HCT116 (cell line): Measurements from ENCODE around the gene ACADSB. TPM values are rescaled to one million over a fixed set of nuclear protein-coding genes. Genes with fewer than 3 reads are reported as not detected.

Experiments
- ATAC-seq: fragments of 200-7000 bp; cut with Tn5 transposase; 2 replicates; pipeline ENCODE4 v1.9.1; 2020; ENCODE audit warnings: mild to moderate bottlenecking, moderate library complexity
- BruUV-seq: library from RNA; stranded (reverse); fragments of 400-500 nt; replicated peaks from 2 replicates; lab custom pipeline; 2021; lab: Mats Ljungman, UMichigan
- CTCF ChIA-PET: fragments of 300-600 bp; sonication (Branson Sonifier 250); formaldehyde crosslinking; loops from one replicate; lab custom pipeline; 2021; ENCODE audit warnings: antibody characterized with exemption; lab: Charles Lee
- POLR2A ChIA-PET: fragments of 300-600, 350-600 bp; sonication (Branson Sonifier 250); formaldehyde crosslinking; loops from one replicate; lab custom pipeline; 2021; ENCODE audit warnings: antibody characterized with exemption; lab: Charles Lee
- RAD21 ChIA-PET, 2 experiments: fragments of 300-600 bp; sonication (Branson Sonifier 250); formaldehyde crosslinking; loops; one replicate each; lab custom pipeline; 2023; ENCODE audit warnings: low total read pairs in 2 of 2; ENCODE audit not compliant: uncharacterized antibody in 2 of 2, unreplicated experiment in 2 of 2, low non-redundant PET in 1 of 2; lab: Charles Lee
- DNase-seq: peaks from one replicate; pipeline ENCODE4 v3.0.0-alpha.2; 2010; ENCODE audit warnings: low read depth, low spot score
- H2AFZ ChIP-seq: fragments of 200-600 bp; shearing (Covaris generic), sonication (generic); 2 replicates; pipeline ENCODE4 v1.6.1; 2017; ENCODE audit warnings: low read depth, mixed run types, mixed read lengths, antibody characterized with exemption, low read length; ENCODE audit not compliant: poor library complexity, severe bottlenecking
- H3K27ac ChIP-seq: 2 replicates; pipeline ENCODE4 v1.5.1; 2012; ENCODE audit warnings: low read depth, low read length
- H3K27me3 ChIP-seq: fragments of 200-600 bp; sonication (generic); 2 replicates; pipeline ENCODE4 v1.6.1; 2016; ENCODE audit warnings: mixed run types, low read length, mixed read lengths; ENCODE audit not compliant: insufficient read depth
- H3K36me3 ChIP-seq, 2 experiments: fragments of 200-500 bp in 1 of 2; fragments of 200-600 bp in 1 of 2; sonication (Bioruptor generic) in 1 of 2; sonication (generic) in 1 of 2; 2 replicates each; pipeline versions ENCODE4 v1.5.1 to v1.6.1; 2014 to 2016; ENCODE audit warnings: low read length in 2 of 2, inconsistent platforms in 1 of 2, mixed read lengths in 1 of 2, mixed run types in 1 of 2; ENCODE audit not compliant: insufficient read depth in 2 of 2, control insufficient read depth in 1 of 2
- H3K4me1 ChIP-seq, 2 experiments: fragments of 200-600 bp in 1 of 2; sonication (generic) in 1 of 2; 2 replicates each; pipeline versions ENCODE4 v1.5.1 to v1.6.1; 2012 to 2017; ENCODE audit warnings: low read length in 2 of 2, inconsistent platforms in 1 of 2, mild to moderate bottlenecking in 1 of 2, mixed read lengths in 1 of 2, mixed run types in 1 of 2, moderate library complexity in 1 of 2; ENCODE audit not compliant: insufficient read depth in 2 of 2, control insufficient read depth in 1 of 2
- H3K4me2 ChIP-seq: fragments of 200-600 bp; sonication (generic); 2 replicates; pipeline ENCODE4 v1.6.1; 2017; ENCODE audit warnings: mixed run types, low read length, mixed read lengths
- H3K4me3 ChIP-seq, 2 experiments: fragments of 200-600 bp in 1 of 2; sonication (generic) in 1 of 2; replicated peaks in 1 of 2; 2 replicates each; pipeline ENCODE4 v1.5.1; 2011 to 2016; ENCODE audit warnings: low read length in 2 of 2, control low read depth in 1 of 2, low read depth in 1 of 2, mild to moderate bottlenecking in 1 of 2, mixed read lengths in 1 of 2, mixed run types in 1 of 2
- H3K79me2 ChIP-seq: fragments of 200-600 bp; sonication (generic); 2 replicates; pipeline ENCODE4 v1.6.1; 2017; ENCODE audit warnings: mild to moderate bottlenecking, mixed run types, low read length, moderate library complexity, mixed read lengths; ENCODE audit not compliant: insufficient read depth
- H3K9ac ChIP-seq: fragments of 200-600 bp; sonication (generic); 2 replicates; pipeline ENCODE4 v1.6.1; 2016; ENCODE audit warnings: low read length, mixed read lengths
- H3K9me2 ChIP-seq: fragments of 200-600 bp; sonication (generic), shearing (Covaris generic); 2 replicates; pipeline ENCODE4 v1.6.1; 2017; ENCODE audit warnings: mixed run types, mild to moderate bottlenecking, moderate library complexity; ENCODE audit not compliant: insufficient read depth
- H3K9me3 ChIP-seq, 2 experiments: fragments of 200-500 bp in 1 of 2; fragments of 200-600 bp in 1 of 2; sonication (Bioruptor generic) in 1 of 2; sonication (generic) in 1 of 2; 2 replicates each; pipeline ENCODE4 v1.6.1; 2014 to 2017; ENCODE audit warnings: low read length in 2 of 2, mixed read lengths in 2 of 2, inconsistent platforms in 1 of 2, low read depth in 1 of 2, mild to moderate bottlenecking in 1 of 2, mixed run types in 1 of 2, moderate library complexity in 1 of 2; ENCODE audit not compliant: control insufficient read depth in 1 of 2, insufficient read depth in 1 of 2
- H4K20me1 ChIP-seq: fragments of 200-600 bp; sonication (generic), shearing (Covaris generic); 2 replicates; pipeline ENCODE4 v1.6.1; 2017; ENCODE audit warnings: mixed run types, mild to moderate bottlenecking, moderate library complexity; ENCODE audit not compliant: insufficient read depth
- ATF3 ChIP-seq: IDR thresholded peaks from 2 replicates; pipeline ENCODE4 v1.6.1; 2012
- CEBPB ChIP-seq: IDR thresholded peaks from 2 replicates; pipeline ENCODE4 v1.6.1; 2012; ENCODE audit warnings: low read depth
- POLR2AphosphoS5 ChIP-seq: IDR thresholded peaks from 2 replicates; pipeline ENCODE4 v1.6.1; 2011; ENCODE audit warnings: mild to moderate bottlenecking, low read depth, low read length, moderate library complexity
- ZFX ChIP-seq: fragments of 450-650 bp; IDR thresholded peaks from 2 replicates; pipeline ENCODE4 v1.6.1; 2017
- intact Hi-C: fragments of 100-400 bp; cut with micrococcal nuclease; formaldehyde crosslinking; loops from 2 replicates; pipeline ENCODE4 v1.10.0; 2022
- total RNA-seq: library from RNA; stranded (reverse); gene quantifications from one replicate; pipeline ENCODE4 v1.2.1, GENCODE V29; 2021; ENCODE audit not compliant: unreplicated experiment
- TF ChIP-seq, protein P1 (sequence below): IDR thresholded peaks from 2 replicates; pipeline ENCODE4 v1.6.1; 2012; ENCODE audit warnings: low read depth

Gene ACADSB
- total RNA-seq, 1 experiment from 2014 or later: 33.3 TPM

DNA sequence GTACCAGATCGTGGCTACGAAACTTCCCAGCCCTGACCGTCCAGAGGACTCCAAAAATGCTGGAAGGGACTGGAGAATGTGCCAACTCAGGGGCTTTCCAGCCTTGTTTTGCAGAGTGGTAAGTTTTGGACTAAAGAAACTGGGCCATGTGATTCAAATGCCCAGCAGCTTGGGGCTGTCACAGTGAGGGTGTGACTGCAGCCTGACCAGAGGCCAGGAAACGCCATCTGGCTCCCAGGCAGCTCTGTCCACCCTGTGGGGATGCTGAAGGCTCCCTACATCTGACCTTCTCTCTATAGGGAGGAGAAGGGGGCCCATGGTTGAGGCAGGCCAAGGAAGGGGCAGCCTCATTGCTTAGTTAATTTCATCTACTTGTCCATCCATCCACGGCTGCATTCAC lies 65.4 kb downstream of the ACADSB start (continued):
- TF ChIP-seq ATF3 (no peak), CEBPB (no peak), POLR2AphosphoS5 (no peak)

GRCh38 chr10:123081896-123082295 lies 73.1 kb downstream of the ACADSB start:
- no peak for ATAC-seq
- Histone ChIP-seq H2AFZ (no peak overlapping the region), H3K27ac (no peak overlapping the region), H3K9ac (no peak overlapping the region), H3K79me2 (no peaks in the 10 kb centered on the region), H3K4me3 (no peak overlapping the region)
- BruUV-seq: no TSS peak
- no peak for TF ChIP-seq ZFX
- TF ChIP-seq POLR2AphosphoS5: no peak
- TF ChIP-seq, protein P1, sequence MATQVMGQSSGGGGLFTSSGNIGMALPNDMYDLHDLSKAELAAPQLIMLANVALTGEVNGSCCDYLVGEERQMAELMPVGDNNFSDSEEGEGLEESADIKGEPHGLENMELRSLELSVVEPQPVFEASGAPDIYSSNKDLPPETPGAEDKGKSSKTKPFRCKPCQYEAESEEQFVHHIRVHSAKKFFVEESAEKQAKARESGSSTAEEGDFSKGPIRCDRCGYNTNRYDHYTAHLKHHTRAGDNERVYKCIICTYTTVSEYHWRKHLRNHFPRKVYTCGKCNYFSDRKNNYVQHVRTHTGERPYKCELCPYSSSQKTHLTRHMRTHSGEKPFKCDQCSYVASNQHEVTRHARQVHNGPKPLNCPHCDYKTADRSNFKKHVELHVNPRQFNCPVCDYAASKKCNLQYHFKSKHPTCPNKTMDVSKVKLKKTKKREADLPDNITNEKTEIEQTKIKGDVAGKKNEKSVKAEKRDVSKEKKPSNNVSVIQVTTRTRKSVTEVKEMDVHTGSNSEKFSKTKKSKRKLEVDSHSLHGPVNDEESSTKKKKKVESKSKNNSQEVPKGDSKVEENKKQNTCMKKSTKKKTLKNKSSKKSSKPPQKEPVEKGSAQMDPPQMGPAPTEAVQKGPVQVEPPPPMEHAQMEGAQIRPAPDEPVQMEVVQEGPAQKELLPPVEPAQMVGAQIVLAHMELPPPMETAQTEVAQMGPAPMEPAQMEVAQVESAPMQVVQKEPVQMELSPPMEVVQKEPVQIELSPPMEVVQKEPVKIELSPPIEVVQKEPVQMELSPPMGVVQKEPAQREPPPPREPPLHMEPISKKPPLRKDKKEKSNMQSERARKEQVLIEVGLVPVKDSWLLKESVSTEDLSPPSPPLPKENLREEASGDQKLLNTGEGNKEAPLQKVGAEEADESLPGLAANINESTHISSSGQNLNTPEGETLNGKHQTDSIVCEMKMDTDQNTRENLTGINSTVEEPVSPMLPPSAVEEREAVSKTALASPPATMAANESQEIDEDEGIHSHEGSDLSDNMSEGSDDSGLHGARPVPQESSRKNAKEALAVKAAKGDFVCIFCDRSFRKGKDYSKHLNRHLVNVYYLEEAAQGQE: no peak
- TF ChIP-seq, all 23 proteins: peak for 0
- ChIA-PET RAD21 (no interaction called here), CTCF (interaction anchor here (1.0 to 1.1 kb wide), 2 partner anchors 52 to 501 kb away, joined by 3 read pairs; no protein-coding TSS in a partner anchor), POLR2A (no interaction called here)
- Histone ChIP-seq H3K9me3 (no peaks in the 10 kb centered on the region), H3K9me2 (no peaks in the 10 kb centered on the region), H3K4me2 (no peak overlapping the region), H3K27me3 (peaks cover 3% of the 10 kb centered on the region; the same call in 1 of the 2 replicates), H3K4me1 (no peaks in the 10 kb centered on the region), H4K20me1 (no peaks in the 10 kb centered on the region), H3K36me3 (no peaks in the 10 kb centered on the region)
- intact Hi-C loops: no loop called here
- DNase-seq: no peak
